IPS-15b (cell line): Measurements from ENCODE around the gene MROH2A.

Source experiments
- H3K27me3 ChIP-seq: one replicate; pipeline ENCODE4 v1.6.1; 2013; ENCODE audit warnings: low read length; ENCODE audit not compliant: control insufficient read depth, insufficient read depth
- H3K36me3 ChIP-seq: one replicate; pipeline ENCODE4 v1.6.1; 2013; ENCODE audit warnings: low read length; ENCODE audit not compliant: control insufficient read depth, insufficient read depth
- H3K4me1 ChIP-seq: one replicate; pipeline ENCODE4 v1.6.1; 2013; ENCODE audit warnings: mild to moderate bottlenecking, low read length; ENCODE audit not compliant: control insufficient read depth, insufficient read depth
- H3K4me3 ChIP-seq: one replicate; pipeline ENCODE4 v1.5.1; 2013; ENCODE audit warnings: low read depth, low read length
- H3K9ac ChIP-seq: one replicate; pipeline ENCODE4 v1.6.1; 2013; ENCODE audit warnings: low read depth, mild to moderate bottlenecking, low read length
- H3K9me3 ChIP-seq: one replicate; pipeline ENCODE4 v1.6.1; 2013; ENCODE audit warnings: mild to moderate bottlenecking, low read length; ENCODE audit not compliant: control insufficient read depth, insufficient read depth

MROH2A gene

GRCh38 chr2:233817995-233818638 lies 40.0 kb downstream of the MROH2A start:
- Histone ChIP-seq H3K4me3 (no peak overlapping the region), H3K9me3 (no peaks in the 10 kb centered on the region), H3K36me3 (no peaks in the 10 kb centered on the region), H3K9ac (no peak overlapping the region), H3K4me1 (no peaks in the 10 kb centered on the region), H3K27me3 (no peaks in the 10 kb centered on the region)

DNA sequence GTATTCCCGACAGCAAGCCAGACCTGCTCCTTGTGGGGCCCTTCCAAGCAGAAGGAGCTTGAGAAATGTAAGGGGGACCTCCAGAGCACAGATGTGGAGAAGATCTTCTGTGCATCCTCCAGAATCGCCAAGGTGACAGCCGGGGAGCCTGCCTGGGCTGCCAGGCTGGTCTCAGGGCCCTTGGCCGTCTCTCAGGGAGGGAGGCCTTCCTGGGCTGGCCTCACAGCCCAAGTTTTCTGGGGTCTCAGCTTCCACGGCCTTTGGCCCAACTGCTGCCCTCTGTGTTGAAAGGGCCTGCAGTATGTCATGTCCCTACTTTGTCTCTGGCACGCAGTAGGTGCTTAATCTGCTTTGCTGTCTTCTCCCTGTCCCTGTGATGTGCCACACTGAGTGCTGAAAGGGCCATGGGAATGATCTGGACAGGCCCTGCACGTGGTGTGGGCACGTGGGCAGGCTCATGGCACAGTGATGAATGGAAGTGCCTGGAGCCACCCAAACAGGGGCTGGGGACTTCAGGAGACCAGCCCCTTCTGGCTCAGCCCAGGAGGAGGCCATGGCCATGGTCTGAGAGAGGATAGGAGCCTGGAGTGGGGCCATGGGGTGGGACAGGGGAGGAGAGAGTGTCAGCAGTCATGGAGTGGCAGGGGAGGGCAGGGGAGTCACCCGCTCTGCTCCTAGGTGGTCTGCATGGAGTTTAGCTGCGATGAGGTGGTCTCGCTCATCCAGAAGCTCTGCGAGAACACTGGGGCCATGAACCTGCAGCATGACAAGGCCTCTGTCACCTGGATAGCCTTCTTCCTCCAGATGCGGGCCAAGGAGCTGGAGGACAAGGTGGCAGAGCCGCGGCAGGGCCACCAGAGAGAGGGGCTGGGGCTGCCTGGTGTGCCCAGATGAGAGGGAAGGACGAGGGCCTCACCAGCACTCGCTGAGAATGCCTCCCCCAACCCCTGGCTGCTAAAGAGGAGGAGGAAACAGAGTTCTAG lies 40.8 kb downstream of the MROH2A start:
- H3K36me3 ChIP-seq = no peaks in the 10 kb centered on the region
- no peaks in the 10 kb centered on the region for H3K9me3 ChIP-seq
- no peak overlapping the region for H3K4me3 ChIP-seq
- no peak overlapping the region for H3K9ac ChIP-seq
- H3K4me1 ChIP-seq = no peaks in the 10 kb centered on the region
- H3K27me3 ChIP-seq = no peaks in the 10 kb centered on the region

DNA sequence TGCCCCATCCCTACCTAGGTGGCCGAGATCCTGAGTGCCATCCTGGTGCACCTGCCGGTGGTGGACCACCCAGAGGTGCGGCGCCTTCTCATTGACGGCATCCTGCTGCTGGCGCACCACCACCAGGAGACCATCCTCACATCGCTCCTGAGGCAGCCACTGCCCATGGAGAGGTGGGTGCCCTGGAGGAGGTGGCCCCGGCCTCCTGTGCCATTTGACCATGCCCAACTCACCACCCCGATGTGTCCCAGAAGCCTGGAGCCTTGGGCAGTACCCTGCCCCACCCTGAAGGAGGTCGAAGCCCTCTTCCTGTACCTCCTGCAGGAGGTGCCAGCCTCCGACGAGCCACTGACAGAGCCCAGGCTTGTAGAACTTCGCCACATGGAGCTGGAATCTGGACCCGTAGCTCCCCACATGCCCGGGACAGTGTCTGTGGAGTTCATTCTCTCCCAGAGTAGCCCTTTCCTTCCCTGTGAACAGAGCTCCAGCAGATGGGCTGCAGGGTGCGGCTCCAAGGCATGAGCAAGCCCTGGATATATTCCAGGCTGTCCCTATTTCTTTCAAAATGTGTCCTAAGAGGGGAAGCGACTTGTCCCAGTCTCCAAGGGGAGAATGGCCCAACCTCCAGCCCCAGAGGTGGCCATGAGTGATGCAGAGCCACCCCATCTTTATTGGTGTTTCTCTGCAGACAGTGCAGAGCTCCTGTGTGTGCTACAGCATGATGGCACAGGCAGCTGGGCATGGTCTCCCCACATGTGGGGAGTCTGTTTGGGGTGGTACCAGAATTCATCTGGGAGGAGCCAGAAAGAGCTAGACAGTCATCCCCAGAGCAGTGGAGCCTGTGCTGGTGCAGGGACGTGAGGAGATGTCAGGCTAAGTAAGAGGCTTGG lies 42.0 kb downstream of the MROH2A start:
- H3K4me3 ChIP-seq = no peak overlapping the region
- H3K4me1 ChIP-seq = no peaks in the 10 kb centered on the region
- H3K9ac ChIP-seq = no peak overlapping the region
- no peaks in the 10 kb centered on the region for H3K27me3 ChIP-seq
- no peaks in the 10 kb centered on the region for H3K9me3 ChIP-seq
- no peaks in the 10 kb centered on the region for H3K36me3 ChIP-seq

- no peak overlapping the region for H3K4me3 ChIP-seq
- H3K9ac ChIP-seq = no peak overlapping the region
These were observed 42.6 kb downstream of the MROH2A start for GRCh38 chr2:233820774-233821105.

GRCh38 chr2:233821196-233821595 lies 43.1 kb downstream of the MROH2A start:
- no peaks in the 10 kb centered on the region for H3K27me3 ChIP-seq
- no peak overlapping the region for H3K9ac ChIP-seq
- no peaks in the 10 kb centered on the region for H3K4me1 ChIP-seq
- no peaks in the 10 kb centered on the region for H3K9me3 ChIP-seq
- no peak overlapping the region for H3K4me3 ChIP-seq
- no peaks in the 10 kb centered on the region for H3K36me3 ChIP-seq

More at GRCh38 chr2:233820774-233821105, 42.6 kb downstream of the MROH2A start:
- Histone ChIP-seq H3K9me3 (no peaks in the 10 kb centered on the region), H3K27me3 (no peaks in the 10 kb centered on the region), H3K4me1 (no peaks in the 10 kb centered on the region), H3K36me3 (no peaks in the 10 kb centered on the region)

DNA sequence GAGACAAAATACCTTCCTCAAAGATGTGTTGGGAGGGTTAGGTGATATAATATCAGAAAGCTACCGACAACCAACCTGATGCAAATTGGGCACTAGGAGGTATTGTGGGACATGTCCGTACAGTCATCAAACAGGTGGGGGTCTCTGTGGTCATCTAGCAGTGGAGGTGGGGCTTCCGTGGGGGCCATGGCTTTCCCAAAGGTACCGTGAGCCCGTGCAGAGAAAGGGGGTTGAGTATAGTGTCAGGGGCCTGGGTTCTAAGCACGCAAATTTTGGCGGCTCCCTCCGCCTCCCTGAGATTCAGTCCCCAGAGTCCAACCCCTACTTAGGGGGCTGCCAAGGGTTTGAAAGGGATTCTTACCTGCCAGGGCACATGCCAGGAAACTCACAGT lies 43.6 kb downstream of the MROH2A start:
- H3K4me1 ChIP-seq = no peaks in the 10 kb centered on the region
- no peaks in the 10 kb centered on the region for H3K27me3 ChIP-seq
- H3K4me3 ChIP-seq = no peak overlapping the region
- no peak overlapping the region for H3K9ac ChIP-seq
- H3K36me3 ChIP-seq = no peaks in the 10 kb centered on the region
- no peaks in the 10 kb centered on the region for H3K9me3 ChIP-seq

- Histone ChIP-seq H3K9me3 (no peaks in the 10 kb centered on the region), H3K4me3 (no peak overlapping the region), H3K4me1 (no peaks in the 10 kb centered on the region), H3K27me3 (no peaks in the 10 kb centered on the region), H3K9ac (no peak overlapping the region), H3K36me3 (no peaks in the 10 kb centered on the region)
These were observed 44.1 kb downstream of the MROH2A start for GRCh38 chr2:233822101-233822771.

DNA sequence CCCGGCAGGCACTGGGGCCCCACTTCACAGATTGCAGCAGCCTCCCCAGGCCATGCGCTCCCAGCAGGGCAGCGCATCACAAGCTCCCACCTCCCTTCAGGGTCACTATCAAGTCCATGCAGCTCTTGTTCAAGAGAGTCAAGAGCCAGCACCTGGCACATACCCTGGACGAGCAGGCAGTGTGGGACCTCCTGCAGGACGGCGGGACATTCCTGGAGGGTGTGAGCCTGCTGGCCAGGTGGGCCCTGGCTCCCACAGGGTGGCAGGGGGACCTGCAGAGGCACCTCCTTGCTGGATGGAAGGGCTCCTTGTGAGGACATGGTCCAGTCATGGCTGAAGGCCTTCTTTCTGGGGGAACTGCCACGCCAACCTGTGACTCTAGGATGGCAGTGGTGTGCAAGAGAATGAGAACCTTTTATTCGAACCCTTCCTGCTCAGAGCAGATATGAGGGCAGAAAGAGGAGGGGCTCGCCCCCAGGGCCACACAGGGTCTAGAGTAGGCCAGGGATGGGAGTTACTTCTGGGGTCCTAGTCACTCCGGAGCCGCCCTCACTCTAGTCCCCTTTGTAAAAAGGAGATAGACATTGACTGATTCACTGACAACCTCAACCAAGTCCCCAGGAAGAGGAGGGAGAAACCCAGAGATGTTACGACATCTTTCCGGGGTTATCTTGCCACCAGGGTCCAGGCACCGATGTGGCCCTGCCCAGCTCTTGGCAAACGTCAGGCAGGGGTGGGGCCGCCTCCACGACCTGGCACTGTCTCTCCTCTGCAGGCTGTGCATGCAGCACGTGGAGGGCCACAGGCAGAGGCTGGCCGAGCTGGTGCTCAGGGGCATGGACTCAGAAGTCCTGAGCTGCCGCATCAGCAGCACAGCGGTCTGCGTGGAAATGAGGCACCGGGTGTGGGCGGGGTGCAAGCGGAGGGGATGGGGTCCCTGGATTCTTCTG lies 44.9 kb downstream of the MROH2A start:
- no peaks in the 10 kb centered on the region for H3K27me3 ChIP-seq
- H3K36me3 ChIP-seq = no peaks in the 10 kb centered on the region
- H3K4me3 ChIP-seq = no peak overlapping the region
- H3K9me3 ChIP-seq = no peaks in the 10 kb centered on the region
- no peaks in the 10 kb centered on the region for H3K4me1 ChIP-seq
- no peak overlapping the region for H3K9ac ChIP-seq

- Histone ChIP-seq H3K4me3 (no peak overlapping the region), H3K4me1 (no peaks in the 10 kb centered on the region), H3K9me3 (no peaks in the 10 kb centered on the region), H3K36me3 (no peaks in the 10 kb centered on the region), H3K9ac (no peak overlapping the region), H3K27me3 (no peaks in the 10 kb centered on the region)
These were observed 45.6 kb downstream of the MROH2A start for GRCh38 chr2:233823731-233824121.

GRCh38 chr2:233824373-233824772 lies 46.2 kb downstream of the MROH2A start:
- no peaks in the 10 kb centered on the region for H3K9me3 ChIP-seq
- no peaks in the 10 kb centered on the region for H3K4me1 ChIP-seq
- H3K9ac ChIP-seq = no peak overlapping the region
- H3K36me3 ChIP-seq = no peaks in the 10 kb centered on the region
- H3K27me3 ChIP-seq = no peaks in the 10 kb centered on the region
- H3K4me3 ChIP-seq = no peak overlapping the region
